Measurements from ENCODE around the gene DKKL1.

The DKKL1 gene

DNA sequence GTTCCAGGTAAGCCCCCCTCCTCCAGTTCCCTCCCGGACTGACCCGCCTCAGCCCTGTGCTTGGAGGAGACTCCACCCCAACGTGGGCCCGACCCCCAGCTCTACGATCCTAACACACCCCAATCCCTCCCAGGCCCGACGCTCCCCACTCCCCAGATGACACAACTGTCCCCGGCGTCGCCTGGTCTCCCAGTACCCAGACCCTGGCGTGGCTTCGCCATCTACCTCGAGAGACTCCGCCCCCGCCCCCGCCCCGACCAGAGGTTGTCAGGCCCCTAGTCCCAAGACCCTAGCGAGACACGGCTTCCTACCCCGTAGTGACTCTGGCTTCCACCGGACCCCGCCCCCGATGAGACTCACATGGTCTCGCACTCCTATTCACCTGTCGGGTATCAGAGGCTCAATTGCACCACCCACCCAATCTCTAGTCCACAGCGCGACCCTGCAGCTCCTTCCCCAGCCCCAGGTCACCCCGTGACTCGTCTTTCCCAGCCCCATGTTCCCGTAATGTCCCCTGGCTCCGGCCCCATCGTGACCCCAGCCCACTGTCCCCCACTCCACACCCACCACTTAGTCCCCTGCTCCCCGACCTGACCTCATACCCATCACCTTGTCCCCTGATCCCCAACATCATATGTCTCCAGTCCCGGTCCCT, 25.5 kb upstream of the DKKL1 start:
- DNase-seq = no peak

DNA sequence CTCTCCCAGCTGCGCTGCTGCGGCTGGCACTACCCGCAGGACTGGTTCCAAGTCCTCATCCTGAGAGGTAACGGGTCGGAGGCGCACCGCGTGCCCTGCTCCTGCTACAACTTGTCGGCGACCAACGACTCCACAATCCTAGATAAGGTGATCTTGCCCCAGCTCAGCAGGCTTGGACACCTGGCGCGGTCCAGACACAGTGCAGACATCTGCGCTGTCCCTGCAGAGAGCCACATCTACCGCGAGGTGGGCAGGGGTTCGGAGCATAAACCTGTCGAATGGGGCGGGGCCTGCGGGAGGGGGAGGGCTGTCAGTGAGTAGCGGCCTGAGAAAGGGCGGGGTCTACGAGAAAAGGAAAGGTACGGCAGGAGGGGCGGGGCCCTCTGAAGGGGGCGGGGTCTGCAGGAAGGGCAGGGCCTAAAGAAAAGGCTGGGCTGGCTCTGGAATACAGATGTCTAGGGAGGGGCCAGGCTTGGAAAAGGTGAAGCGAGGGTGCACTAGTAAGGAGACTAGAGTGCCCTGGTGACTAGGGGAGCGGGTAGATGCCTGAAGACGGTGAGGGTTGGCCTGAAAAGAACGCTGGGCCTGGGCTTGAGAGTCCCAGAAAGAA, 24.9 kb upstream of the DKKL1 start:
- no peak for DNase-seq

DNA sequence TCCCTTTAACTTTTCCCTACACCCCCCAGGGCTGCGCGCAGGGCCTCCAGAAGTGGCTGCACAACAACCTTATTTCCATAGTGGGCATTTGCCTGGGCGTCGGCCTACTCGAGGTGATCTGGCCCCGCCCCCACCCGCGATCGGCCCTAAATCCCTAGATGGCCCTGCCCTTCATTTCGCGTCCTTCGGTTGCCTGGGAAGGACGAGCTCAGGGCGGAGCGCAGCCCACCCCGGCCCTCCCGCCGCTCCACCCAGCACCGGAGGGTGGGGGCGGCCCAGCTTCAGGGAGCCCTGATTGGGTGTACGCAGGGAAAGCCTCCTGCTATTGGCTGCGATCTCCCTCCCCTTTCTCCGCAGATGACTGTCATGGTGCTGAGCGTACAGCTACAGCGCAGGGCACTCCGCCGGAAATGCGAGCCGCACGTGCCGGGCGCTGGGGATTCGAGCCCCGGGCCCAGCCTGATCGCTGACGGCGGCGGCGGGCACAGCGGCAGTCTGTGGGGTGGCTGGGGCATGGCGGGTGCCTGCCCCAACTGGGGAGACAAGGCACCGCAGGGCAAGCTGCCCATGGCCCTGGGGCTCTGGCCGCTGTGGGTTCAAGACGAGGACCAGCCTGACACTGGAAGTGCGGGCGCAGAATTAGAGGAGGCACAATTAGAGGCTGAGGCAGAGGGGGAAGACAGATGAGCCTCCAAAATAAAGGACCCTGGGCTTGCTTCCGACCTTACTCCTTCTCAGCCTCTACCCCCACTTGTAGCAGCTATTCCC, 24.2 kb upstream of the DKKL1 start:
- peak in 9 of 14 donors; percentile 10 to 59 (median 35) for DNase-seq

DNA sequence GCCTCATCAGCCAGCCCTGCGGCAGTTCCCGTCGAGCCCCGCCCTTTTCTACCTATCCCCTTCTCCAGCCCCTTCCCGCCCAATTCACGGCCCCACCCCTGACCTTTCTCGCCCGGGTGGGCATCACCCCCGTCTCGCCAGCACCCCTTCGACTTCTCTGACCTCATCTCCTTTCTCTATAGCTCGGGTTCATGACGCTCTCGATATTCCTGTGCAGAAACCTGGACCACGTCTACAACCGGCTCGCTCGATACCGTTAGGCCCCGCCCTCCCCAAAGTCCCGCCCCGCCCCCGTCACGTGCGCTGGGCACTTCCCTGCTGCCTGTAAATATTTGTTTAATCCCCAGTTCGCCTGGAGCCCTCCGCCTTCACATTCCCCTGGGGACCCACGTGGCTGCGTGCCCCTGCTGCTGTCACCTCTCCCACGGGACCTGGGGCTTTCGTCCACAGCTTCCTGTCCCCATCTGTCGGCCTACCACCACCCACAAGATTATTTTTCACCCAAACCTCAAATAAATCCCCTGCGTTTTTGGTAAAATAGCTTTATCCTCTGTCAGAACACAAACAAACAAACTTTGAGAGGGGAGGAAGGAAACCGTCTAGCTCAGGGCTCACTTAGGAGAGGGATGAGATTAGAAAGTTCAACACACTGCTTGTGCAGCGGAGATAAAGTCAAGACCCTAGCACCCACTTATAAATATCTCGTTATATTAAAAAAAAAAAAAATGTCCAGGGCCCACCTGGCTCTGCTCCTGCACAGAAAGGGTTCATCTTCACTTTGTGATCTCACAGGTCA, 23.4 kb upstream of the DKKL1 start:
- DNase-seq = no peak

DNA sequence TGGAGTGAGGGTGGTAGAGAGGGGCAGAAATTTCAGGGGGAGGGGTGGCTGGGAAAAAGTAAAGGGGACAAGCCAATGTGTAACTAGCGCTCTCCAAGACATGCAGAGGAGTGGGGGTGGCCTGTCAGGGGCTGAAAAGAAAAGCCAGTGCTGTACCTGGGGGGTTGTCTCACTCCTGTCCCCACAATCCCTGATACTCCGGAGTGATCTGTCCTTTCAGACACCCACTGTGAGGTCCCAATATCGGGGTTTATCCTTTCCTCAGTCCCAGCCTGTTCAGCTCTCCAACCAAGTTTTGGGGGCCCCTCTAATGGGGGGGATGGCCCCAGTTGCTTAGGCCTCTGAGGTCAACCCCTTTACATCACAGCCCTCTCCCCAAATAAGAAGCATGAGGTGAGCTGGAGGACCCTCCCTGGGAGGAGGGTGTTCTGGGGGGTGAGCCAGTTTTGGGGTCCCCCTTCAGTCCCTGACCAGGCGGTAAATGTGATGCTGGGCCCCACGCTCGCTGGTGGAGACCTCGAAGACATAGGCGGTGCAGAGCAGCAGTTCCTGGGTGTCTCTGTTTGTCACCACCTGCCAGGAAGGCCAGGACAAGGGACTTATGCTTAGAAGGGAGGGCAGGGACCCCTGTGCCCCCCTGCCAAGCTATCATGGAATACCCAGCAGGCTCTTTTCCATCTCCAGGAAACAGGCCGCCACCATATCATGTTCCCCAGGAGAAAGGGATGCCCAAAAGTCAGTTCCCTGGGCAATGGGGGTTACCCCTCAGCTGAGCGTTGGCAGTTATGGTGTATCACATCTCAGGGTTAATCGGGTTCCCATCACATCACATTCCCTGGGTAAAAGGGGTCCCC, 22.6 kb upstream of the DKKL1 start:
- no peak for DNase-seq

GRCh38 chr19:49342291-49342721, 21.4 kb upstream of the DKKL1 start:
- no peak for DNase-seq

GRCh38 chr19:49343123-49343522, 20.6 kb upstream of the DKKL1 start:
- DNase-seq = no peak

- no peak for DNase-seq
These were observed 18.9 kb upstream of the DKKL1 start for GRCh38 chr19:49344505-49345423.

DNA sequence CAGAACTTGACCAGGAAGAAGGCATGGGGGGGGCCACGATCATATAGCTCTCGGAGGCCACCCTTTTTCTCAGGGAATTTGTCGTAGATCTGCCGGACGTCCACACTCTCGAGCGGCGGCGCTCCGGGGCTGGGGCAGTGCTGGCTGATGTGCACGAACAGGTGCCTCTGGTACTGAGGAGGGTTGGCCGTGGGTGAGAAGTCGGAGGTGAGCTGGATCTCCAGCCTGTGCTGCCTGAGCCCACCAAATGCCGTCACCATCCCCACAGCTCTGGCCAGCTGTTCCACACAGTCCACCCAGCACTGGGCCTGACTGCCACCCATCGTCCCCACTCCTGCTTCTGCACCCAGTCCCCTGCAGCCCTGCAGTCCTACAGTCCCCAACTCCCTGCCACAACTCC, 16.5 kb upstream of the DKKL1 start:
- no peak for DNase-seq

- DNase-seq = no peak
These were observed 15.8 kb upstream of the DKKL1 start for GRCh38 chr19:49347835-49348234.

GRCh38 chr19:49348305-49349189, 15.1 kb upstream of the DKKL1 start:
- DNase-seq = no peak

DNA sequence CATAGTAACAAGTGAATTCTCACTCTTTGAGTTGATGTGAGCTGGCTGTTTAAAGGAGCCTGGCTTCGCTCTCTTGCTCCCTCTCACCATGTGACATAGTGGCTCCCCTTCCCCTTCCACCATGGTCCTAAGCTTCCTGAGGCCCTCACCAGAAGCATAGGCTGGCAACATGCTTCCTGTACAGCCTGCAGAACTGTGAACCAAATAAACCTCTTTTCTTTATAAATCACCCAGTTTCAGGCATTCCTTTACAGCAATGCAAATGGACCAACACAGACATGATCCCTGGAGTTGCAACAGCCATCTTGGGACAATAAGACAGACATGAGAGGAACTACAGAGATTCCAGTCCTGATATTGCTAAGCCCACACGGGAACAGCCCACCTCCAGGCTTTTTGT, 14.1 kb upstream of the DKKL1 start:
- no peak for DNase-seq

DNA sequence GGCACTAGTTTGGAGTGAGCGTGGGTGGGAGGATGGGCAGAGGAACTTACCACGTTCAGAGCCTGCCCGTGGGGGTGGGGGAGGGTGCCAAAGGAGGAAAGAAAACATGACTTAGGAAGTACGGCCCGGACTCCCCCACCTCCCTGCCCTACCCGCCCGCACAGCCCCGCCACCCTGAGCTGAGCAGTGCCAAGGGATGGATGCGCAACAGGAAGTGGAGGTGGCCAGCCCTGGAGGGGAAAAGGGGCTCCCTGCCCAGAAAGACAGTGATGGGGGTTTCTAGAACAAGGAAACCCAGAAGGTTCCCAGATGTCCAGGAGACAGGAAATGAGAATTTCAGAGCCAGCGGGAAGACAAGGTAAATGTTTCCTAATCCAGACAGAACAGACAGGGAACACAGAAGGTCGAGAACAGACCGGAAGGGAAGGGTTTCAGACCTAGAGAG, 7.7 kb upstream of the DKKL1 start:
- DNase-seq = no peak

DNA sequence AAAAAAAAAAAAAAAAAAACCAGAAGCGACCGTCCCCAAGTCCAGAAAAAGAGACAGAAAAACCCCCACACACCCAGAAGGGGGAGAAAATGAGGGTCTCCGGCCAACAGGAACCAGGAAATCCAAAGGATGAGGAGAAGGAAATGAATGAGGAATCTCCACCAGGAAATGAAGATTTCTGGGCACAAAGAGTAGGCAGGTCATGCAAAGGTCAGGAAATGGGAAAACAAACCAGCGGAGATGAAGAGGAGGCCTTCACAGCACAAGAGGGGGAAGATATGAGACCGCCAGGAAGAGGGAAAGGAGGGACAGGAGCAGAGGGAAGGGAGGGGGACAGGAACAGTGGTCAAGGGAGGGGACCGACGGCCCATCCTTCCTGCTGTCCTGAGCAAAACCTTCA, 7.3 kb upstream of the DKKL1 start:
- DNase-seq = no peak

DNA sequence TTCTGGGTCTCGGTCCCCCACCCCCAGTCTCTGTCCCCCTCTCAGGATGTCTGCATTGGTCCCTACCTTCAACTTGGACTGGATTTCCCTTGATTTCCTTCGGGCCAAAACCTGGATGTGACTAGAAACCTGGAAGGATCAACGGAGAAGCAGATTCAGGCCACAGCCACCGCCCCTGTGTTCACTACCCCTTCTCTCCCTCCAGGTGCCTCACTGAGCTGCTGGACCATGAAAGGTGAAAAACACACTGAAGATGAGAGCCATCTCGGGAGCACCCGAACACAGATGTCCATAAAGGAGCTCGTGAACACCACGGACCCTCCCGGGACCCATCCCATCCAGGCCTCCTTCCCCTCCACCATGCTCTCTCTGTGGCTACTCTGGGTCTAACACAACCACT, 6.5 kb upstream of the DKKL1 start:
- DNase-seq = no peak

DNA sequence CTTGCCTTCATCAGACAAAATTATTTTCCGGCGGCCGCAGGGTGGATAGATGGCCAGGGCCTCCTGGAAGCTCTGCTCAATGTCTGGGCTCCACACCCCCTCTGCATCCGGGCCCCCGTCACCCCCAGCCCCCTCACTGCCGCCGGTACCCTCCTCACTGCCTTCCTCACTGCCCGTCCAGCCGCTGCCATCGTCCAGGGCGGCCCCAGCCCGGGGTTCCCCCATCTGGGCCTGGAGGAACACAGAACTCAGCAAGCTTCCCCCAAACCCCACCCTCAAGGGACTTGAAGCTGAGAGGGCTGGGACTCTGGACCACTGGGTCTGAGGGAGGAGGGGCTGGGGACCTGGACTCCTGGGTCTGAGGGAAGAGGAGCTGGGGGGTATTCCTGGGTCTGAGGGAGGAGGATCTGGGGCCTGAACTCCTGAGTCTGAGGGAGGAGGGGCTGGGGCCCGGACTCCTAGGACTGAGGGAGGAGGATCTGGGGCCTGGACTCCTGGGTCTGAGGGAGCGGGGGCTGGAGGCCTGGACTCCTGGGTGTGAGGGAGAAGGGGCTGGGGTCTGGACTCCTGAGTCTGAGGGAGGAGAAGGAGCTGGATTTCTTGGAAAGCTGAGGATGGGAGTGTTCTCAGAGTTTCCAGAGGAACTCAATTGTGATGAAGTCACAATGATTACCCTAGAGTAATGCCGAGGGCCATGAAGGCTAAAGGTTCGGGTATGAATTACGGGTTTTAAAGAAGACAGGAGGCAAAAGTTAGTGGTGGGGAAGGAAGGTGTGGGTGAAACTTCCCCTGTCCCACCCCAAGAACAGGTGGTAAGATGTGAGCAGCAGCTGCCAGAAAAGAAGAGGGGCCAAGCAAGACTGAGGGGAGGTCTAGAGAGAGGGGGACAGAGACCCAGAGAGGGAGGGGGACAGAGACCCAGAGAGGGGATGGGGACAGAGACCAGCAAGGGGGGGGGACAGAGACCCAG, 3.5 kb upstream of the DKKL1 start:
- no peak for DNase-seq

GRCh38 chr19:49361438-49362047, 2.1 kb upstream of the DKKL1 start:
- DNase-seq = peak in 2 of 14 donors; percentile 26 to 40
